RWPE1 (cell line): ENCODE data around the gene DHRS12.
A peak's percentile ranks its signal among the peaks of the same experiment; 100 is the strongest.

Experiments used
- CTCF ChIA-PET: fragments of 350-600 bp; sonication (Branson Sonifier 250); formaldehyde crosslinking; extraction: SDS; loops from one replicate; lab custom pipeline; 2021; lab: Yijun Ruan, JAX
- POLR2A ChIA-PET: fragments of 400-600 bp; formaldehyde crosslinking; extraction: SDS; loops from one replicate; lab custom pipeline; 2020; ENCODE audit warnings: antibody characterized with exemption; ENCODE audit not compliant: low non-redundant PET; lab: Yijun Ruan, JAX
- DNase-seq: peaks from one replicate; pipeline ENCODE4 v3.0.0; 2012; ENCODE audit warnings: low spot score
- H3K27ac ChIP-seq: fragments of 450-650 bp; 2 replicates; pipeline ENCODE4 v1.5.1; 2017
- TF ChIP-seq, protein P1 (sequence below): fragments of 450-650 bp; conservative IDR thresholded peaks from 2 replicates; pipeline ENCODE4 v1.5.1; 2017; ENCODE audit warnings: low read depth, mild to moderate bottlenecking

DHRS12 gene

DNA sequence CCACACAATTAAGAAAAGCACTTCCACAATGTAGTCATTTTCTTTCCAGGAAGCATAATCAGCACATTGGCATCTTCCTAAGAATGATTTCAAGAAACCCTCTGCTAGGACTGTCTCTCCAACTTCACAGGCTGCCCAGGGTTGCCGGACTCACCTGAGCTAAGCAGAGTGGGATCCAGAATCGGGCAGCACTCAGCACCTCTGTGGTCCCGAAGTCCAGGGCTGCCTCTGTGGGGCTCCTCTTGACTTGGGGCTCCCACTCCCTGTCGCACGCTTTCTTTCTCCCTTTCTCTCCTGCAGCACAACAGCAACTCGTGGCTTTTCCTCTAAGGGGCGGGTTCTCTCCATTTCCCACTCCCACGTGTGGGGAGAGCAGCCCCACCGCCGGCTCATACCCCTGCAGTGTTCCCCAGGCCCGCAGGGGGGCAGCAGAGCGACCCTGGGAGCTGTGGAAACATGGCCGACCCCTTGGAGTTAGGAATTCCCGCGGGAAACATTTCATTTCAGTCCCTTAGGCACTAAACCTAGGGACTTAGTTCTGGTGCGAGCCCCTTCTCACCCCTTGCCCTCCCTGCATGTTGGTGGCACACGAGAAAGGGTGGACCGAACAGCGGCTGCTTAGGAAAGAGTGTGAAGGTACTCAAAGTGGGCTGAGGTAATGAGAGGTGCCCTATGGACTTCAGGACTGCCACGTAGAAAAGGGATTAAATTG lies 41.1 kb upstream of the DHRS12 start, which contains the start of gene TMEM272:
Gene TMEM272 (minus strand): TSS at position 316 of the 712 bp plus-strand sequence. CDS start 6,647 bp downstream, outside the sequence.
- POLR2A ChIA-PET, result no interaction called here
- peak; percentile 62 for DNase-seq
- H3K27ac ChIP-seq, result no peak within 1 kb of the TSS
- CTCF ChIA-PET, result interaction anchor here (0.6 to 0.7 kb wide), 2 partner anchors 325 to 388 kb away, joined by 4 read pairs; no protein-coding TSS in a partner anchor
- TF ChIP-seq, protein P1, sequence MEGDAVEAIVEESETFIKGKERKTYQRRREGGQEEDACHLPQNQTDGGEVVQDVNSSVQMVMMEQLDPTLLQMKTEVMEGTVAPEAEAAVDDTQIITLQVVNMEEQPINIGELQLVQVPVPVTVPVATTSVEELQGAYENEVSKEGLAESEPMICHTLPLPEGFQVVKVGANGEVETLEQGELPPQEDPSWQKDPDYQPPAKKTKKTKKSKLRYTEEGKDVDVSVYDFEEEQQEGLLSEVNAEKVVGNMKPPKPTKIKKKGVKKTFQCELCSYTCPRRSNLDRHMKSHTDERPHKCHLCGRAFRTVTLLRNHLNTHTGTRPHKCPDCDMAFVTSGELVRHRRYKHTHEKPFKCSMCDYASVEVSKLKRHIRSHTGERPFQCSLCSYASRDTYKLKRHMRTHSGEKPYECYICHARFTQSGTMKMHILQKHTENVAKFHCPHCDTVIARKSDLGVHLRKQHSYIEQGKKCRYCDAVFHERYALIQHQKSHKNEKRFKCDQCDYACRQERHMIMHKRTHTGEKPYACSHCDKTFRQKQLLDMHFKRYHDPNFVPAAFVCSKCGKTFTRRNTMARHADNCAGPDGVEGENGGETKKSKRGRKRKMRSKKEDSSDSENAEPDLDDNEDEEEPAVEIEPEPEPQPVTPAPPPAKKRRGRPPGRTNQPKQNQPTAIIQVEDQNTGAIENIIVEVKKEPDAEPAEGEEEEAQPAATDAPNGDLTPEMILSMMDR, result peak; percentile 72

DNA sequence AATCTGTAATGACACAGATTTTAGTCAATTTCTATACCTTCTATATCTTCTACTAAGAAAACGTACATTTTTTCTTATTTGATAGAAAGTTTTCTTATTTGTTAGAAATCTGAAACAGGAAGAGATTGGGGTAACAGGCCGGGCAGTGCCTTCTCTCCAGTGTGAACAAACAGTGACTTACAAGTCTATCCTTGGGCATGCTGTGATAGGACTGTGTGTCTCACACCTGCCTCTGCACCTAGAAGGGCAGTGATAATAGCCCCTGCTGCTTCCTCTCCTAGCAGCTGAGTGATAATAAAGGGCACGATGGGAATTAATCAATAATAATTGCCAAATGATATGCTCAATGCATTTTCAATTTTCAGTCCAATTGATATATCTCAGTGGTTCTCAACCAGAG lies 39.6 kb upstream of the DHRS12 start:
- ChIA-PET CTCF (interaction anchor here (0.7 kb wide), 1 partner anchor 730 kb away, joined by 3 read pairs; no protein-coding TSS in a partner anchor), POLR2A (no interaction called here)
- no peak overlapping the region for H3K27ac ChIP-seq
- no peak for DNase-seq
- TF ChIP-seq, protein P1, result no peak

DNA sequence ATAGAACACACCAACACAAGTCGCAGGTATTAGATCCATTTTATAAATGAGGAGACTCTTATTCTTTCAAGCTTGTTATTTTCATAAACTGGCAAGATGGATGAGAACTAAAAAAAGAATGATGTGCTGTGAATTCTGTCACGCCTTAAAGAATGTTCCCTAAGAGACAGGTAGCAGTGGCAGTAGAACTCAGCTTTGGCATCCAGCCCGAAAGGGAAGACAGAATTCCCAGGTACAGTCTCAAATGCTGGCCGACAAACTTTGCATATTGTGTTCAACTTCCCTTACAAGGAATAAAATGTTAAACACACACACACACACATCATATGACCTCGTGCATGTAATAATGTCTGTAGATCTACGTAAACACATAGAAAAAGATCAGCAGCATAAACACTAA lies 37.8 kb upstream of the DHRS12 start:
- CTCF ChIA-PET, result interaction anchor here (0.9 kb wide), 1 partner anchor 26 kb away, joined by 3 read pairs; no protein-coding TSS in a partner anchor
- DNase-seq, result no peak
- TF ChIP-seq, protein P1, result no peak
- POLR2A ChIA-PET, result no interaction called here
- H3K27ac ChIP-seq, result no peak overlapping the region

DNA sequence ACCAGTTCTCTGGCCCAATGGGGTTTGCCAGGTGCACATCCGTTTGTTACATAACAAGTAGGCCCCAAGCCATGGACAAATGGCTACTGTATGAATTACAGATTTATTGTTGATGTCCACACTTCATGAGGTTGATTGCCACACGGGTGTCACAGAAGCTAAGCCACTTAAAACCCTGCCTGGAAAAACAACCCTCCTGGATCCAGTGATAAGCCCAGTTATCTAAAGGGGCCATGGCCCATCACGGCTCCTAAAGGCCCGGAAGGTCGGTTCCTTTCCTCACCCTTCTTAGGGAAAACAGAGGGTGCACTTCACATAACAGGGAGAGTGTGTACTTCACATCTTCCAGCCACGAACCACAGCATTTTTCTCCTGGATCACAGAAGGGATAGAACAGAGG lies 37.0 kb upstream of the DHRS12 start:
- ChIA-PET CTCF (interaction anchor here (0.9 kb wide), 1 partner anchor 25 kb away, joined by 3 read pairs; no protein-coding TSS in a partner anchor), POLR2A (no interaction called here)
- no peak overlapping the region for H3K27ac ChIP-seq
- no peak for DNase-seq
- TF ChIP-seq, protein P1, result no peak

DNA sequence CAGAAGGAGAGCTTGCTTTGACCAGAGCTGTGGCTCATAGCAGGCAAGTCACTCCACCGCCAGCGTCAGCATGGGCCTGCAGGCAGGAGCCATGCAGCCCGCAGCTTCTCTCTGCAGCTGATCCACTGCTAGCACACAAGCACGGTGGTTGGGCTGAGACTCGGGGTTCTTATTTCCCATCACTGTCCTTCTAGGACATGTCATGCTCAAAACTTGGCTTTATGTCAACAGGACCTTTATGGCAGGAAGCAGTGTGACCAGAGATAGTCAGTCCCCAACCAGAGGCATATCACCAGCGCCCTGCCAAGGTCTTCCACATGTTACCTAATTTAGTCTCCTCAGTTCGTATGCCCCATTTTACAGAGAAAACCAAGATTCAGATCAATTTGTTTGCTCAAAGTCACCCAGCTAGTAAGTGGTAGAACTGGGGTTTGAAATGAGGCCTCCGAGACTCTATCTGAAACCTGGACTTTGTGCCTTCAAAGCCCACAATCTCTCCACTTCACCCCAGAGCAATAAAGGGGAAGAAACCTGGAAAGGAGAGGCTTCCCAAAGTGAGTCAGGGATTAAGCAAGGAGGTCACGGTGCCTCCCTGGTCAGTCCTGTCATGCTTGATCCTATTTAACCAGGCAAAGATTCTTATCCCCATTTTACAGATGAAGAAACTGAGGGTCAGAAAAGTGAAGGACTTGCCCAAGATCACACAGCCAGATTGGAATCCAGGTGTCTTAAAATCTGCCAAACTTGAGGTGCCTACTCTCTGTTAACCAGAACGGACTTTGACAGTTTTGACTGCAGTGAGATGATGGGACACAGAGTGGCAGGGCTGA lies 36.0 kb upstream of the DHRS12 start:
- no peak overlapping the region for H3K27ac ChIP-seq
- no peak for DNase-seq
- TF ChIP-seq, protein P1, result no peak
- CTCF ChIA-PET, result no interaction called here
- POLR2A ChIA-PET, result no interaction called here

DNA sequence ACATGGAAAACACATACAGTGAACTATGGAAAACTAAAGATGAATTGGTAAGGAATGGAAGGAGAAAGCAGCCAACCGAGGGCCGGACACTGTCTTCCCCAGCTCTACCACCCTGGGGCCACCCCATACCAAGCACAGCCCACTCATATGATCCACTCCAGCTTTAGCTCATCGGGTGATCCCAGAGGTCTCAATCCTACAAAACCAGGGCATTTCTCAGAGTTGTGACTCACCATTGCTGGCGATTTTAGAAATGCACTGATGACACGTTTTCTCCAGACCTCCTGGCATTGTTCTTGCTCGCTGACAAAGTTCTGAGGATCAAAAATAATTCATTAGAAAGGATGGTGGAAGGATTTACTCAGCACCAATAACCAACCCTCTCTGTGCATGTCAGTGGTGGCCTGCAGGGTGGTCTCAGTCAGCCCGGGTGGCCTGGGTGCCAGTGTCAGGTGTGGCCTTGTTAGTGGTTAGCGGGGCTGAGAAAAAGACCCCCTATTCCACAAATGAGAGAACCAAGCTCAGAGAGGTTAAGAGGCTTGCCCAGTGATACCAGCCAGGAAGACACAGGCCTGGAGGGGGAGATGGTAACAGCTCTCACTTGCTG lies 34.4 kb upstream of the DHRS12 start:
- H3K27ac ChIP-seq, result no peak overlapping the region
- ChIA-PET POLR2A (no interaction called here), CTCF (interaction anchor here (1.1 kb wide), 1 partner anchor 12 kb away, joined by 3 read pairs; no protein-coding TSS in a partner anchor)
- TF ChIP-seq, protein P1, result no peak
- DNase-seq, result no peak
